Stimulated activated naive CD8-positive, alpha-beta T cell treated with anti-CD3 and anti-CD28 coated beads, Interleukin-15, amount 100 ng/mL, for 72 hours (primary cell): ENCODE measurements around the gene NAA20.

Experiments used
- ATAC-seq: fragments of 150-1000 bp; cut with Tn5 transposase; 2 replicates; pipeline ENCODE4 v1.10.0; 2021; ENCODE audit warnings: mild to moderate bottlenecking, moderate library complexity
- DNase-seq, 2 donors: peaks; one replicate each; pipeline ENCODE4 v3.0.0; 2021 to 2022
- H3K27ac Mint-ChIP-seq, 2 donors: one replicate each; pipeline ENCODE4 v1.8.0; 2022; ENCODE audit warnings: mild to moderate bottlenecking in 2 of 2, mixed read lengths in 2 of 2, moderate library complexity in 2 of 2
- H3K27me3 Mint-ChIP-seq: one replicate; pipeline ENCODE4 v1.8.0; 2022; ENCODE audit warnings: mixed read lengths
- H3K4me1 Mint-ChIP-seq: one replicate; pipeline ENCODE4 v1.8.0; 2022; ENCODE audit warnings: mild to moderate bottlenecking, mixed read lengths
- H3K4me3 Mint-ChIP-seq, 2 donors: one replicate each; pipeline ENCODE4 v1.8.0; 2022; ENCODE audit warnings: mild to moderate bottlenecking in 2 of 2, mixed read lengths in 2 of 2, moderate library complexity in 1 of 2
- H3K9me3 Mint-ChIP-seq, 2 donors: one replicate each; pipeline ENCODE4 v1.8.0; 2022; ENCODE audit warnings: mixed read lengths in 2 of 2

NAA20 gene

DNA sequence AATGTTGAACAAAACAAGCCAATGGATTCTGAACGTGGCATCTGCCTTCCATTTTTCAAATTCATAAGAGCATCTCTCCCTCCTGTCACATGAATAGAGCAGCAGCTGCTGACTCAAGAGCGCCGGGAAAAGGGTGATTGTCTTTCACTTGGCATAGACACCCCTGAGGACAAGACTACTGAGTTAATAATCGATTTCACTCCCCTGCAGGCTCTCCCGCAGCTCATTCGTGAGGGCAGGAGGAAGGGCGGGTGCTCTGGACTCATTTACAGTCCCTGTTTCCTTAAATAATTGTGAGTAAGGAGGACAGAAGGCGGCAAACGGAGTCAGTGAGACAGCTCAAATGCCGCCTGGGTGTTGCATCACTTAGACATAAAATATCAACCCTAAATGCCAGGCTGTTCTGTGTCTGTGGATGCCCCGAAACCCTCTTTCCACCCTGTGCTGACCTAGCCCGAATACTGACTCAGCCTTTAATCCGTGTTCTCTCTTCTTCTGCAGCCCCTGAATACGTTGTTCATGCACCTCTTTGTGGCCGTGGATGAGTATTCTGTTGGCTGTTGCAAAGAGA, 56.7 kb downstream of the NAA20 start:
- H3K27ac Mint-ChIP-seq, result no peak overlapping the region
- DNase-seq (no peak), ATAC-seq (no peak)
- H3K4me3 Mint-ChIP-seq, result no peak overlapping the region
- H3K4me1 Mint-ChIP-seq, result no peaks in the 10 kb centered on the region
- no peaks in the 10 kb centered on the region for H3K9me3 Mint-ChIP-seq
- H3K27me3 Mint-ChIP-seq, result peaks cover 23% of the 10 kb centered on the region

DNA sequence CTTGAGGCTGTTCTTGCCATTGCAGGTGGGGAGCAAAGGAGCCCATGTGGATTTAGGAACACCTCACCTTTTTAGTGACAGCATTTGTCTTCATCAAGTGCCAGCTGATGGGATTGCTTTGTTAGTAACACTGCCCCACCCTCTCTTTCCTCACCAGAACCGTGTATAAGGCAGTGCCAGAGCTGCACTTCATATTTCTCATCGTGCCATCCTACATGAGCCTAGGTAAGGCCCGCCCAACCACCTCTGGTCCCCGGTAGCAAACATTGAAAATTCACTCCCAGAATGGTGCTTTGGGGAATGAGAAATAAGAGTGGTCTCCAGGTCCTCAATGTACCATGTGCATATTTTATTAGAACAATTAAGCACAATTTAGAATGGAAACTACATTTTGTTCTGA, 57.9 kb downstream of the NAA20 start:
- Mint-ChIP-seq H3K27me3 (peaks cover 28% of the 10 kb centered on the region), H3K4me3 (no peak overlapping the region), H3K27ac (no peak overlapping the region), H3K4me1 (no peaks in the 10 kb centered on the region), H3K9me3 (no peaks in the 10 kb centered on the region)
- DNase-seq (no peak), ATAC-seq (no peak)

GRCh38 chr20:20076297-20077065, 59.3 kb downstream of the NAA20 start:
- Mint-ChIP-seq H3K27ac (no peak overlapping the region), H3K4me3 (no peak overlapping the region), H3K4me1 (no peaks in the 10 kb centered on the region), H3K27me3 (peaks cover 28% of the 10 kb centered on the region), H3K9me3 (no peaks in the 10 kb centered on the region)
- ATAC-seq, result no peak
- no peak for DNase-seq

- Mint-ChIP-seq H3K27me3 (peaks cover 28% of the 10 kb centered on the region), H3K4me1 (no peaks in the 10 kb centered on the region), H3K4me3 (no peak overlapping the region), H3K27ac (no peak overlapping the region), H3K9me3 (no peaks in the 10 kb centered on the region)
- DNase-seq (no peak), ATAC-seq (no peak)
These were observed 60.9 kb downstream of the NAA20 start for GRCh38 chr20:20078041-20078440.

GRCh38 chr20:20079102-20079784, 62.1 kb downstream of the NAA20 start:
- H3K27me3 Mint-ChIP-seq, result peaks cover 28% of the 10 kb centered on the region
- H3K9me3 Mint-ChIP-seq, result no peaks in the 10 kb centered on the region
- DNase-seq (no peak), ATAC-seq (no peak)
- peaks cover 4% of the 10 kb centered on the region for H3K4me1 Mint-ChIP-seq
- no peak overlapping the region for H3K4me3 Mint-ChIP-seq
- H3K27ac Mint-ChIP-seq, result no peak overlapping the region
